Prostate gland (tissue), 2 donors: ENCODE results near the gene UGT1A6. TPM values are rescaled to one million over a fixed set of nuclear protein-coding genes. Genes with fewer than 3 reads are reported as not detected.
"Not testable (repeated sequence)": the region's sequence is repeated elsewhere in the genome, so short reads cannot be mapped to it uniquely, and the experiment has no call there.

ENCODE experiments used
- DNase-seq: peaks from one replicate; pipeline ENCODE4 v3.0.0-alpha.2; 2019; ENCODE audit warnings: low spot score
- H3K27ac ChIP-seq, 2 donors: fragments of 200-600 bp; sonication (generic); 2 replicates each; pipeline ENCODE4 v1.5.1; 2017 to 2019
- H3K27me3 ChIP-seq: fragments of 200-600 bp; sonication (generic); replicated peaks from 2 replicates; pipeline ENCODE4 v1.5.1; 2019; ENCODE audit not compliant: insufficient read depth
- H3K36me3 ChIP-seq, 2 donors: fragments of 200-600 bp; sonication (generic); 1 replicate in 1 of 2; 2 replicates in 1 of 2; pipeline versions ENCODE4 v1.5.1 to v1.8.1; 2017 to 2019
- H3K4me1 ChIP-seq: fragments of 200-600 bp; sonication (generic); replicated peaks from 2 replicates; pipeline ENCODE4 v1.5.1; 2019
- H3K4me3 ChIP-seq, 2 donors: fragments of 200-600 bp; sonication (generic); 2 replicates each; pipeline ENCODE4 v1.5.1; 2017 to 2019
- H3K9me3 ChIP-seq: fragments of 200-600 bp; sonication (generic); 2 replicates; pipeline ENCODE4 v1.5.1; 2017
- POLR2A ChIP-seq: fragments of 450-650 bp; IDR thresholded peaks from one replicate; pipeline ENCODE4 v1.6.1; 2016; ENCODE audit warnings: antibody characterized with exemption, mild to moderate bottlenecking
- POLR2AphosphoS5 ChIP-seq: sonication (generic); formaldehyde crosslinking; IDR thresholded peaks from one replicate; pipeline ENCODE4 v1.6.1; 2017; ENCODE audit warnings: antibody characterized with exemption
- WGBS: methylation state at CpG from one replicate; pipeline ENCODE4 v1.1.5; 2018; 5-methylcytosine and 5-hydroxymethylcytosine counted together
- intact Hi-C: fragments of 100-400 bp; cut with DNase I; formaldehyde crosslinking; loops from one replicate; pipeline ENCODE4 v1.14.2; 2022
- total RNA-seq, 2 donors: library from RNA; depleted of rRNA; stranded (reverse); fragments of >200 nt; gene quantifications; one replicate each; pipeline ENCODE4 v1.1.0, GENCODE V29; 2016
- TF ChIP-seq, protein P1 (sequence below), 4 experiments: fragments of 200-600 bp in 2 of 4; fragments of 450-650 bp in 2 of 4; sonication (generic) in 2 of 4; IDR thresholded peaks; 1 replicate in 3 of 4; 2 replicates in 1 of 4; pipeline ENCODE4 v1.5.1; 2016 to 2019; ENCODE audit warnings: antibody characterized with exemption in 4 of 4, mild to moderate bottlenecking in 2 of 4, moderate library complexity in 2 of 4

UGT1A6 gene
- total RNA-seq, 2 donors from 2014 or later, result 0.85 to 6.6 TPM

DNA sequence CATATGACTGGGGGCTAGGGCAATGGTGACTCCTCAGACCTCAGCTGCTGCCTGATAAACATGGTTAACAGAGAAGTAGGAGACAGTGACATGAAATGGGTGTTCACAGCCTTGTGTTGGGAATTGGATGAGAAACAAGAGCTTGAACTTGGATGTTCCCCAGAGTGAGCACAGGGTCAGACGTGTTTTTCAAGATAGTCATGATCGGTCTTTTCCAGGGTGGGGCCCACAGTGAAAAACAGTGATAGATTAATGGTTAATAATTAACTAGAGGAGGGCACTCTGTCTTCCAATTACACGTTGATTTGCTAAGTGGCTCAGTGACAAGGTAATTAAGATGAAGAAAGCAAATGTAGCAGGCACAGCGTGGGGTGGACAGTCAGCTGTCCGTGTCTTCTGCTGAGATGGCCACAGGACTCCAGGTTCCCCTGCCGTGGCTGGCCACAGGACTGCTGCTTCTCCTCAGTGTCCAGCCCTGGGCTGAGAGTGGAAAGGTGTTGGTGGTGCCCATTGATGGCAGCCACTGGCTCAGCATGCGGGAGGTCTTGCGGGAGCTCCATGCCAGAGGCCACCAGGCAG lies 36.1 kb downstream of the UGT1A6 start, which contains the start of gene UGT1A3:
UGT1A3 (plus strand) TSS at position 320 of the 579 bp plus-strand sequence; CDS start at position 405, 85 bp downstream.
- WGBS, result 74% methylated on average over 8 of the region's 8 CpGs
- H3K4me1 ChIP-seq, result no peaks in the 10 kb centered on the region
- H3K9me3 ChIP-seq, result no peaks in the 10 kb centered on the region
- DNase-seq, result no peak
- H3K27me3 ChIP-seq, result no peaks in the 10 kb centered on the region
- TF ChIP-seq POLR2A (no peak), POLR2AphosphoS5 (no peak)
- TF ChIP-seq, protein P1, sequence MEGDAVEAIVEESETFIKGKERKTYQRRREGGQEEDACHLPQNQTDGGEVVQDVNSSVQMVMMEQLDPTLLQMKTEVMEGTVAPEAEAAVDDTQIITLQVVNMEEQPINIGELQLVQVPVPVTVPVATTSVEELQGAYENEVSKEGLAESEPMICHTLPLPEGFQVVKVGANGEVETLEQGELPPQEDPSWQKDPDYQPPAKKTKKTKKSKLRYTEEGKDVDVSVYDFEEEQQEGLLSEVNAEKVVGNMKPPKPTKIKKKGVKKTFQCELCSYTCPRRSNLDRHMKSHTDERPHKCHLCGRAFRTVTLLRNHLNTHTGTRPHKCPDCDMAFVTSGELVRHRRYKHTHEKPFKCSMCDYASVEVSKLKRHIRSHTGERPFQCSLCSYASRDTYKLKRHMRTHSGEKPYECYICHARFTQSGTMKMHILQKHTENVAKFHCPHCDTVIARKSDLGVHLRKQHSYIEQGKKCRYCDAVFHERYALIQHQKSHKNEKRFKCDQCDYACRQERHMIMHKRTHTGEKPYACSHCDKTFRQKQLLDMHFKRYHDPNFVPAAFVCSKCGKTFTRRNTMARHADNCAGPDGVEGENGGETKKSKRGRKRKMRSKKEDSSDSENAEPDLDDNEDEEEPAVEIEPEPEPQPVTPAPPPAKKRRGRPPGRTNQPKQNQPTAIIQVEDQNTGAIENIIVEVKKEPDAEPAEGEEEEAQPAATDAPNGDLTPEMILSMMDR (IDR thresholded peaks at IDR 0.05), result no peak
- no peak within 1 kb of the TSS for H3K4me3 ChIP-seq
- no peaks in the 10 kb centered on the region for H3K36me3 ChIP-seq
- no peak within 1 kb of the TSS for H3K27ac ChIP-seq
- intact Hi-C loops, result no loop called here

DNA sequence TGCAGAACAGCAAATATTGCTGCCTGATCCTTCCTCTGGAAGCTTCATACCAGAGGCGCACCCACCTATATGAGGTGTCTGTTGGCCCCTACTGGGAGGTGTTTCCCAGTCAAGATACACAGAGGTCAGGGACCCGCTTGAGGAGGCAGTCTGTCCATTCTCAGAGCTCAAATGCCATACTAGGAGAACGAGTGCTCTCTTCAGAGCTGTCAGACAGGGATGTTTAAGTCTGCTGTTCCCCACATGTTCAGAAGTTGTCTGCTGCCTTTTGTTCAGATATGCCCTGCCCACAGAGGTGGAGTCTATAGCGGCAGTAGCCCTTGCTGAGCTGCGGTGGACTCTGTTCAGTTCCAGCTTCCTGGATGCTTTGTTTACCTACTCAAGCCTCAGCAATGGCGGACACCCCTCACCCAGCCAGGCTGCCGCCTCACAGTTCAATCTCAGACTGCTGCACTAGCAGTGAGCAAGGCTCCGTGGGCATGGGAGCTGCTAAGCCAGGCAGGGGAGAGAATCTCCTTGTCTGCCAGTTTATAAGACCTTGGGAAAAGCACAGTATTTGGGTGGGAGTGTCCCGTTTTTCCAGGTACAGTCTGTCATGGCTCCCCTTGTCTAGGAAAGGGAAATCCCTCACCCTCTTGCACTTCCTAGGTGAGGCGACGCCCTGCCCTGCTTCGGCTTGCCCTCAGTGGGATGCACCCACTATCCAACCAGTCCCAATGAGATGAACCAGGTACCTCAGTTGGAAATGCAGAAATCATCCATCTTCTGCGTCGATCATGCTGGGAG lies 44.4 kb downstream of the UGT1A6 start:
- H3K36me3 ChIP-seq, DNase-seq, intact Hi-C loops, H3K4me1 ChIP-seq, H3K4me3 ChIP-seq, H3K27me3 ChIP-seq, H3K27ac ChIP-seq, H3K9me3 ChIP-seq: not testable (repeated sequence)
- WGBS, result 63% methylated on average over 14 of the region's 14 CpGs

DNA sequence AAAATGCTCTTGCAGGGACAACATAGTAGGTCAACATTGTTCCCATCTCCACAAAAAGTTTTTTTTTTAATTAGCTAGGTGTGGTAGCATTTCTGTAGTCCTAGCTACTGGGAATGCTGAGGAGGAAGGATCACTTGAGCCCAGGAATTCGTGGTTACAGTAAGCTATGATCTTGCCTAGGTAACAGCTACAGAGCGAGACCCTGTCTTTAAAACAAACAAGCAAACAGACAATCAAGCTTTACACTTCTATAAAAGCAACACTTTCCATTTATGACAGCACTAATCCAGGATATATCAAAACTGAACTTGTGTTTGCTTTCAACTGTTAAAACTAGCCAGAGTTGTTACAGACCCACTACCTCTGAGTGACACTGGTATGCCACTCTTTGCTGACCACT lies 48.2 kb downstream of the UGT1A6 start:
- no peak for DNase-seq
- no peaks in the 10 kb centered on the region for H3K4me1 ChIP-seq
- no peaks in the 10 kb centered on the region for H3K36me3 ChIP-seq
- 56% methylated on average over 2 of the region's 2 CpGs for WGBS
- H3K27ac ChIP-seq, result no peak overlapping the region
- H3K9me3 ChIP-seq, result no peaks in the 10 kb centered on the region
- TF ChIP-seq POLR2A (no peak), POLR2AphosphoS5 (no peak)
- TF ChIP-seq, protein P1 (IDR thresholded peaks at IDR 0.05), result no peak
- intact Hi-C loops, result no loop called here
- H3K27me3 ChIP-seq, result no peaks in the 10 kb centered on the region
- no peak overlapping the region for H3K4me3 ChIP-seq

DNA sequence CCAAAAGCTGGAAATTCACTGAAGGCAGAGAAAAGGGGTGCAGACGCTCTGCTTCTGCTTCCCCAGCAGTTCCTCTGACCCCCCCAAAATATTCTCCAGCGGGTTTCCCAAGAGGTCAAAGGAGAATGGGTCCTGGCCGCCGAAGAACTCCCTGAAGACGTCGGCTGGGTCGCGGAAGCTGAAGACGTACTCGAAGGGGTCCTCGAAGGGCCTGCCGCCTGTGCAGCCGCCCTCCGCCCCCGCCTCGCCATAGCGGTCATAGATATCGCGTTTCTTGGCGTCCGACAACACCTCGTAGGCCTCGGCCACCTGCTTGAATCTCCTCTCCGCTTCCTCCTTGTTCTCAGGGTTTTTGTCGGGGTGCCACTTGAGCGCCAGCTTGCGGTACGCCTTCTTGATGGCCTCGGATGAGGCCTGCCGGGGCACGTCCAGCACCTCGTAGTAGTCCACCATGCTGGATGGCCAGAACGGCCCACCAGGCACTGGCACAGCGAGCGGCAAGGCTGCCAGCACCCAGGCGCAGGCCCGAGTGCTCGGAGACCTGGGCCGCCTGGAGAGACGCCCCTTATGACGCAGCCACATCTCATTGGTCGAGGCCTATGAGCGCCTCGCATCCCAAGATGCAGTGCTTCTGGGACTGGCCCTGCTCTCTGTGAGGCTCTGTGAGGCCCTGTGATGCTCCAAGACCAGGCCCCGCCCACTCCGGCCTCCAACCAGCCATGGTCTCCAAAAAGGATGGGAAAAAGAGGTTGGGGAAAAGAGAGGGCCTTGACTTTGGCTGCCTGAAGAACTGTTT lies 51.0 kb downstream of the UGT1A6 start:
- no peak overlapping the region for H3K4me3 ChIP-seq
- DNase-seq, result no peak
- intact Hi-C loops, result no loop called here
- 94% methylated on average over 46 of the region's 46 CpGs for WGBS
- TF ChIP-seq, protein P1 (IDR thresholded peaks at IDR 0.05), result no peak
- no peak for TF ChIP-seq POLR2AphosphoS5
- TF ChIP-seq POLR2A, result no peak
- H3K27ac ChIP-seq, result no peak overlapping the region
- no peaks in the 10 kb centered on the region for H3K27me3 ChIP-seq
- H3K9me3 ChIP-seq, result no peaks in the 10 kb centered on the region
- H3K36me3 ChIP-seq, result no peaks in the 10 kb centered on the region
- H3K4me1 ChIP-seq, result no peaks in the 10 kb centered on the region

DNA sequence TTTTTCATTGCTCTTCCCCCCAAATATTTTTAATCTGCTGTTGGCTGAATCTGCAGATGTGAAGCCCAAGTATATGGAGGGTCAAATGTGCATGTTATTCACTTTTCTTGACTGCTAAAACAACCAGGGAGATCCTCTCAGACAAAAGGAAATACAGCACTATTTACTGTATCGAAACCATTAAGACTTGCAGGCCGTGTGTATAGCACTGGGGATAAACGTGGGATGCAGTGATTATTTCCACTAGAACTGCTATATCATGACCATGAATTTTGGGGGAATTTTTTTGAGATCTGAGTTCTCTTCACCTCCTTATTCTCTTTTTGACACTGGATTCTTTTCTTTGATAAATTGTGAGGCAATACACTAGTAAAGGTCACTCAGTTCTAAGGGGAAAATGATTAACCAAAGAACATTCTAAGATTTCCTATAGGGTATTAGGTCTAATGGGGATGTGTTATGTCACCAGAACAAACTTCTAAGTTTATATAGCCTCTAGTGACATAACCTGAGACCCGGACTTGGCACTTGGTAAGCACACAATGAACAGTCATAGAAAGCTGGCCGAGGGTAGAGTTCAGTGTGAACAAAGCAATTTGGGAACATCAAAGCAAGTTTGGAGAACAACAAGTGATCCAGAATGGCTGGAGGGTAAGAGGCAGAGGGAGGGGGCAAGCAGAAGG lies 52.5 kb downstream of the UGT1A6 start:
- H3K27me3 ChIP-seq, result no peaks in the 10 kb centered on the region
- no peak overlapping the region for H3K27ac ChIP-seq
- TF ChIP-seq POLR2A, result no peak
- TF ChIP-seq, protein P1 (IDR thresholded peaks at IDR 0.05), result no peak
- TF ChIP-seq POLR2AphosphoS5, result no peak
- no peaks in the 10 kb centered on the region for H3K4me1 ChIP-seq
- no peaks in the 10 kb centered on the region for H3K36me3 ChIP-seq
- no peak overlapping the region for H3K4me3 ChIP-seq
- no peaks in the 10 kb centered on the region for H3K9me3 ChIP-seq
- intact Hi-C loops, result no loop called here
- WGBS, result 58% methylated on average over 5 of the region's 5 CpGs
- DNase-seq, result no peak

DNA sequence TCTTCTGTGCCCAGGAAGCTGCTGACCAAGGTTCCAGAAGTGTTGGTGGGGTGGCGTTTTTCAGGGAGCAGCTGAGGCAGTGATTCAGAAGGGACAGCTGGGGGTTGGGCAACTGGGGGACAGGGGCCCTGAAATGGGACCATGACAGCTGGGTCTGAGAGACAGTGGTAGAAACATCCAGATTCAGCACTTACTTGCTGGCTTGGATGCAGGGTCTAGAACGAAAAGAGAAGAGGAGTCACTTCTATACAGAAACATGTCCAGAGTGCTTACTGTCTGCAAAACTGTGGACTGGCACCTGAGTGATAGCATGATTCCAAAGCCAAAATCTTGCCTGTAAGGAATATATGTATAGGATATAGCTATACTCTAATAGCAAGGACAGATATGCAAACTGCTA lies 53.1 kb downstream of the UGT1A6 start:
- H3K4me1 ChIP-seq, H3K9me3 ChIP-seq, intact Hi-C loops, H3K4me3 ChIP-seq, H3K27ac ChIP-seq, H3K27me3 ChIP-seq, DNase-seq, H3K36me3 ChIP-seq: not testable (repeated sequence)
- 89% methylated on average over 2 of the region's 2 CpGs for WGBS
